GM12878 (cell line): ENCODE results near the gene MGST3.

Experiments used
- POLR2AphosphoS5 ChIP-seq: IDR thresholded peaks from 2 replicates; pipeline ENCODE4 v1.6.1; 2011; ENCODE audit warnings: mild to moderate bottlenecking, low read length, inconsistent platforms
- YY1 ChIP-seq: IDR thresholded peaks from 2 replicates; pipeline ENCODE4 v1.6.1; 2011; ENCODE audit warnings: low read depth, mild to moderate bottlenecking, low read length

- no peak for TF ChIP-seq POLR2AphosphoS5
- TF ChIP-seq YY1: no peak
These were observed 37.1 kb downstream of the MGST3 start for GRCh38 chr1:165668184-165668583.
